Breast epithelium (tissue), 3 donors: ENCODE measurements around the gene SEC24A.
"Not testable (repeated sequence)": the region's sequence is repeated elsewhere in the genome, so short reads cannot be mapped to it uniquely, and the experiment has no call there.

Source experiments
- POLR2A ChIP-seq: fragments of 450-650 bp; IDR thresholded peaks from one replicate; pipeline ENCODE4 v1.6.1; 2016; ENCODE audit warnings: antibody characterized with exemption, mild to moderate bottlenecking, moderate library complexity
- POLR2AphosphoS5 ChIP-seq, 3 donors: sonication (generic); formaldehyde crosslinking; IDR thresholded peaks; one replicate each; pipeline ENCODE4 v1.6.1; 2017; ENCODE audit warnings: antibody characterized with exemption in 3 of 3

DNA sequence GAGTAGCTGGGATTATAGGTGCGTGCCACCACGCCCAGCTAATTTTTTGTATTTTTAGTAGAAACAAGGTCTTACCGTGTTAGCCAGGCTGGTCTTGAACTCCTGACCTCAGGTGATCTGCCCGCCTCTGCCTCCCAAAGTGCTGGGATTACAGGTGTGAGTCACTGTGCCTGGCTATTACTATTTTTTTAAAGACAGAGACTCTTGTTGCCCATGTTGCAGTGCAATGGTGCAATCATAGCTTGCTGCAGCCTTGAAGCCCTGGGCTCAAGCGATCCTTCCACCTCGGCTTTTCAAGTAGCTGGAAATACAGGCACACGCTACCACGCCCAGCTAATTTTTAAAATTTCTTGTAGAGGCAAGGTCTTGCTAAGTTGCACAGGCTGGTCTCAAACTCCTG, 41.6 kb downstream of the SEC24A start:
- TF ChIP-seq POLR2A; POLR2AphosphoS5 (IDR thresholded peaks at IDR 0.05): not testable (repeated sequence)
